SK-N-SH (cell line): Measurements from ENCODE around the gene IL18RAP. TPM values are rescaled to one million over a fixed set of nuclear protein-coding genes. Genes with fewer than 3 reads are reported as not detected.

ENCODE experiments used
- CTCF ChIA-PET: fragments of 300-600, 350-600 bp; formaldehyde crosslinking; extraction: SDS; loops from one replicate; lab custom pipeline; 2021; lab: Yijun Ruan, JAX
- POLR2A ChIA-PET: fragments of 350-600 bp; sonication (Branson Sonifier 250); formaldehyde crosslinking; extraction: SDS; loops from one replicate; lab custom pipeline; 2020; ENCODE audit warnings: antibody characterized with exemption, inconsistent platforms; lab: Yijun Ruan, JAX
- DNase-seq: peaks from one replicate; pipeline ENCODE4 v3.0.0; 2012
- H2AFZ ChIP-seq: fragments of 200-600 bp; sonication (generic); 2 replicates; pipeline ENCODE4 v1.8.1; 2016; ENCODE audit warnings: antibody characterized with exemption, mild to moderate bottlenecking, low read depth
- H3F3A ChIP-seq: fragments of 200-600 bp; sonication (generic); replicated peaks from 2 replicates; pipeline ENCODE3; 2016; ENCODE audit warnings: antibody characterized with exemption, mild to moderate bottlenecking; ENCODE audit not compliant: insufficient read depth
- H3K27ac ChIP-seq, 2 experiments: fragments of 200-500 bp in 1 of 2; fragments of 200-600 bp in 1 of 2; sonication (Bioruptor generic) in 1 of 2; sonication (generic), shearing (Covaris generic) in 1 of 2; 2 replicates each; pipeline versions ENCODE4 v1.5.1 to v1.6.1; 2014 to 2016; ENCODE audit warnings: low read depth in 2 of 2, inconsistent platforms in 1 of 2, low read length in 1 of 2, mild to moderate bottlenecking in 1 of 2, mixed read lengths in 1 of 2
- H3K27me3 ChIP-seq: fragments of 200-600 bp; sonication (generic), shearing (Covaris generic); 2 replicates; pipeline ENCODE4 v1.6.1; 2016; ENCODE audit warnings: mixed run types; ENCODE audit not compliant: insufficient read depth
- H3K36me3 ChIP-seq, 2 experiments: fragments of 200-500 bp in 1 of 2; fragments of 200-600 bp in 1 of 2; sonication (Bioruptor generic) in 1 of 2; sonication (generic) in 1 of 2; replicated peaks in 1 of 2; 2 replicates each; pipeline versions ENCODE3 to v1.5.1; 2014 to 2016; ENCODE audit warnings: low read length in 1 of 2, mild to moderate bottlenecking in 1 of 2; ENCODE audit not compliant: insufficient read depth in 2 of 2, control insufficient read depth in 1 of 2
- H3K4me1 ChIP-seq, 2 experiments: fragments of 200-500 bp in 1 of 2; fragments of 200-600 bp in 1 of 2; sonication (Bioruptor generic) in 1 of 2; sonication (generic), shearing (Covaris generic) in 1 of 2; 2 replicates each; pipeline versions ENCODE4 v1.5.1 to v1.6.1; 2014 to 2016; ENCODE audit warnings: low read depth in 1 of 2, low read length in 1 of 2, mixed run types in 1 of 2; ENCODE audit not compliant: insufficient read depth in 2 of 2, control insufficient read depth in 1 of 2
- H3K4me2 ChIP-seq: fragments of 200-600 bp; sonication (generic), shearing (Covaris generic); 2 replicates; pipeline ENCODE4 v1.6.1; 2017; ENCODE audit warnings: mixed run types
- H3K4me3 ChIP-seq, 2 experiments: fragments of 200-500 bp in 1 of 2; fragments of 200-600 bp in 1 of 2; sonication (Bioruptor generic) in 1 of 2; sonication (generic), shearing (Covaris generic) in 1 of 2; 2 replicates each; pipeline versions ENCODE4 v1.5.1 to v1.8.1; 2014 to 2016; ENCODE audit warnings: low read depth in 2 of 2, inconsistent platforms in 1 of 2, low read length in 1 of 2, mild to moderate bottlenecking in 1 of 2, mixed read lengths in 1 of 2, moderate library complexity in 1 of 2
- H3K79me2 ChIP-seq: fragments of 200-600 bp; sonication (generic); 2 replicates; pipeline ENCODE4 v1.8.1; 2017; ENCODE audit warnings: mild to moderate bottlenecking; ENCODE audit not compliant: insufficient read depth
- H3K9ac ChIP-seq: fragments of 200-600 bp; sonication (generic); 2 replicates; pipeline ENCODE4 v1.6.1; 2017; ENCODE audit warnings: mixed run types
- H3K9me2 ChIP-seq: fragments of 200-600 bp; sonication (generic); 2 replicates; pipeline ENCODE4 v1.6.1; 2017; ENCODE audit warnings: mixed run types
- H3K9me3 ChIP-seq: fragments of 200-600 bp; sonication (generic); 2 replicates; pipeline ENCODE4 v1.6.1; 2017; ENCODE audit warnings: mixed run types, mild to moderate bottlenecking, moderate library complexity
- H4K20me1 ChIP-seq: fragments of 200-600 bp; sonication (generic); 2 replicates; pipeline ENCODE4 v1.6.1; 2017; ENCODE audit warnings: mild to moderate bottlenecking, mixed run types; ENCODE audit not compliant: insufficient read depth
- GATA2 ChIP-seq: sonication (generic); formaldehyde crosslinking; IDR thresholded peaks from 2 replicates; pipeline ENCODE4 v1.5.0; 2020; ENCODE audit warnings: mild to moderate bottlenecking, missing genetic modification reagents
- MEF2A ChIP-seq: IDR thresholded peaks from 2 replicates; pipeline ENCODE4 v1.4.0; 2012; ENCODE audit warnings: low read depth, borderline replicate concordance
- MXI1 ChIP-seq: IDR thresholded peaks from 2 replicates; pipeline ENCODE4 v1.6.1; 2012; ENCODE audit warnings: mild to moderate bottlenecking, low read depth, low read length, improper control_type of control experiment
- RCOR1 ChIP-seq: fragments of 150-350 bp; IDR thresholded peaks from 2 replicates; pipeline ENCODE4 v1.6.1; 2017; ENCODE audit warnings: antibody characterized with exemption, low read length
- RXRA ChIP-seq: IDR thresholded peaks from 2 replicates; pipeline ENCODE4 v1.4.0; 2012; ENCODE audit warnings: low read depth, mild to moderate bottlenecking, borderline replicate concordance
- TEAD4 ChIP-seq: IDR thresholded peaks from 2 replicates; pipeline ENCODE4 v1.4.0; 2012; ENCODE audit warnings: mild to moderate bottlenecking, borderline replicate concordance; ENCODE audit not compliant: insufficient read depth
- YY1 ChIP-seq: IDR thresholded peaks from 2 replicates; pipeline ENCODE4 v1.4.0; 2012; ENCODE audit warnings: low read depth, mild to moderate bottlenecking
- WGBS: methylation state at CpG from one replicate; pipeline ENCODE4 v1.1.6; 2017; ENCODE audit warnings: low lambda C conversion rate; 5-methylcytosine and 5-hydroxymethylcytosine counted together
- polyA plus RNA-seq, 3 experiments: library from polyadenylated mRNA; depleted of rRNA; stranded (reverse); fragments of >200 nt; gene quantifications; 2 replicates each; pipeline ENCODE4 v1.2.3, GENCODE V29; 2012
- TF ChIP-seq, protein P1 (sequence below): IDR thresholded peaks from 2 replicates; pipeline ENCODE4 v1.4.0; 2012; ENCODE audit warnings: low read depth, borderline replicate concordance
- TF ChIP-seq, protein P2 (sequence below): fragments of 200-600 bp; sonication (generic); IDR thresholded peaks from 2 replicates; pipeline ENCODE4 v1.6.1; 2017; ENCODE audit warnings: antibody characterized with exemption, mild to moderate bottlenecking, moderate library complexity

IL18RAP gene
- polyA plus RNA-seq, 1 of the 3 experiments (the other 2 are of a cell fraction): not detected

DNA sequence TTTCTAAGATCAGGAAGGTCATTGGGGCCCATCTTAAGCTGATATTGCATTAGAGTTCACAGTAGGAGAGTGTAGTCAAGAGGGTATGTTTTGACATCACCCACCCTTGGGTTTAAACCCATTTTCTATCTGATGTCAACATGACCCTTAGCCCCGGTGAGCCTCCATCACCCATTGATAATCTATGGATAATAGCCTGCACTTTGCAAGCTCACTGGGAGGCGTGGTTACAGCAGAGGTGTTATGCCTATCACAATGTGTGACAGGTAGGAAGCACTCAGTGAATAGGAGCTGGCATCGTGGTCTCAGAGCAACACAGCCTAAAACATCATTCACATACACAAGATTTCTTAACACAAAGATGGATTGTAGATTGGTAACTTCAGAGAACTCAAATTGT lies 21.3 kb downstream of the IL18RAP start:
- Histone ChIP-seq H3K4me2 (no peak overlapping the region), H3K36me3 (no peaks in the 10 kb centered on the region), H3K9me3 (no peaks in the 10 kb centered on the region), H3K27me3 (peaks cover 25% of the 10 kb centered on the region; the same call in 1 of the 2 replicates), H3K9ac (no peak overlapping the region), H3K27ac (no peak overlapping the region), H2AFZ (no peak overlapping the region), H3K4me1 (no peaks in the 10 kb centered on the region), H3K9me2 (no peaks in the 10 kb centered on the region), H4K20me1 (no peaks in the 10 kb centered on the region), H3F3A (no peaks in the 10 kb centered on the region), H3K79me2 (no peaks in the 10 kb centered on the region), H3K4me3 (no peak overlapping the region)
- WGBS: 5% methylated on average over 3 of the region's 3 CpGs
- DNase-seq: no peak
- ChIA-PET CTCF (interaction anchor here (1.1 to 2.7 kb wide), 5 partner anchors 8 to 203 kb away, joined by 4 to 11 read pairs (median 7); partner anchors contain the start of gene SLC9A4), POLR2A (no interaction called here)
- TF ChIP-seq RCOR1: no peak
- TF ChIP-seq, protein P1, sequence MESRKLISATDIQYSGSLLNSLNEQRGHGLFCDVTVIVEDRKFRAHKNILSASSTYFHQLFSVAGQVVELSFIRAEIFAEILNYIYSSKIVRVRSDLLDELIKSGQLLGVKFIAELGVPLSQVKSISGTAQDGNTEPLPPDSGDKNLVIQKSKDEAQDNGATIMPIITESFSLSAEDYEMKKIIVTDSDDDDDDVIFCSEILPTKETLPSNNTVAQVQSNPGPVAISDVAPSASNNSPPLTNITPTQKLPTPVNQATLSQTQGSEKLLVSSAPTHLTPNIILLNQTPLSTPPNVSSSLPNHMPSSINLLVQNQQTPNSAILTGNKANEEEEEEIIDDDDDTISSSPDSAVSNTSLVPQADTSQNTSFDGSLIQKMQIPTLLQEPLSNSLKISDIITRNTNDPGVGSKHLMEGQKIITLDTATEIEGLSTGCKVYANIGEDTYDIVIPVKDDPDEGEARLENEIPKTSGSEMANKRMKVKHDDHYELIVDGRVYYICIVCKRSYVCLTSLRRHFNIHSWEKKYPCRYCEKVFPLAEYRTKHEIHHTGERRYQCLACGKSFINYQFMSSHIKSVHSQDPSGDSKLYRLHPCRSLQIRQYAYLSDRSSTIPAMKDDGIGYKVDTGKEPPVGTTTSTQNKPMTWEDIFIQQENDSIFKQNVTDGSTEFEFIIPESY: no peak

DNA sequence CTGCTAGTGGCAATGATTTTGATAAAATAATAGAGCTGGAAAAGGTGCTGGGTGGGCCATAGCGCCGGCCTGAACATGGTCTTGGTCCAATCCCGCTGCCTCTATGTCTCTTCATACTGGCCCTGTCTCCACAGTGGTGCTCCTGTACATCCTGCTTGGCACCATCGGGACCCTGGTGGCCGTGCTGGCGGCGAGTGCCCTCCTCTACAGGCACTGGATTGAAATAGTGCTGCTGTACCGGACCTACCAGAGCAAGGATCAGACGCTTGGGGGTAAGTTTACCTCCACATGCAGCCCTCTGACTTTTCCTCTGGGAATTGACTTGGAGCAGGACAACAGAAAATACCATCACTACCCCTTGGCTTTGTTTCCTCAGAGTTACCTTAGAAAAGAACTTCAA lies 24.0 kb downstream of the IL18RAP start:
- Histone ChIP-seq H2AFZ (no peak overlapping the region), H3F3A (no peaks in the 10 kb centered on the region), H3K9me3 (no peaks in the 10 kb centered on the region), H3K4me3 (no peak overlapping the region), H3K36me3 (no peaks in the 10 kb centered on the region), H3K9ac (no peak overlapping the region), H3K4me1 (no peaks in the 10 kb centered on the region), H3K27ac (no peak overlapping the region), H3K9me2 (no peaks in the 10 kb centered on the region), H3K4me2 (no peak overlapping the region), H3K79me2 (no peaks in the 10 kb centered on the region), H3K27me3 (peaks cover 18% of the 10 kb centered on the region; the same call in 1 of the 2 replicates), H4K20me1 (no peaks in the 10 kb centered on the region)
- ChIA-PET POLR2A (no interaction called here), CTCF (no interaction called here)
- 13% methylated on average over 9 of the region's 9 CpGs for WGBS
- no peak for TF ChIP-seq MXI1
- TF ChIP-seq RXRA: no peak
- no peak for TF ChIP-seq TEAD4
- no peak for TF ChIP-seq YY1
- TF ChIP-seq MEF2A: no peak
- TF ChIP-seq, protein P2, sequence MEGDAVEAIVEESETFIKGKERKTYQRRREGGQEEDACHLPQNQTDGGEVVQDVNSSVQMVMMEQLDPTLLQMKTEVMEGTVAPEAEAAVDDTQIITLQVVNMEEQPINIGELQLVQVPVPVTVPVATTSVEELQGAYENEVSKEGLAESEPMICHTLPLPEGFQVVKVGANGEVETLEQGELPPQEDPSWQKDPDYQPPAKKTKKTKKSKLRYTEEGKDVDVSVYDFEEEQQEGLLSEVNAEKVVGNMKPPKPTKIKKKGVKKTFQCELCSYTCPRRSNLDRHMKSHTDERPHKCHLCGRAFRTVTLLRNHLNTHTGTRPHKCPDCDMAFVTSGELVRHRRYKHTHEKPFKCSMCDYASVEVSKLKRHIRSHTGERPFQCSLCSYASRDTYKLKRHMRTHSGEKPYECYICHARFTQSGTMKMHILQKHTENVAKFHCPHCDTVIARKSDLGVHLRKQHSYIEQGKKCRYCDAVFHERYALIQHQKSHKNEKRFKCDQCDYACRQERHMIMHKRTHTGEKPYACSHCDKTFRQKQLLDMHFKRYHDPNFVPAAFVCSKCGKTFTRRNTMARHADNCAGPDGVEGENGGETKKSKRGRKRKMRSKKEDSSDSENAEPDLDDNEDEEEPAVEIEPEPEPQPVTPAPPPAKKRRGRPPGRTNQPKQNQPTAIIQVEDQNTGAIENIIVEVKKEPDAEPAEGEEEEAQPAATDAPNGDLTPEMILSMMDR: no peak
- no peak for TF ChIP-seq GATA2
- no peak for DNase-seq
